HK-2 (cell line): Measurements from ENCODE around the gene GPR152.
A peak's percentile ranks its signal among the peaks of the same experiment; 100 is the strongest.
"Not testable (repeated sequence)": the region's sequence is repeated elsewhere in the genome, so short reads cannot be mapped to it uniquely, and the experiment has no call there.

Experiments
- DNase-seq: peaks from one replicate; pipeline ENCODE4 v3.0.0-alpha.2; 2018; ENCODE audit not compliant: unreplicated experiment

The GPR152 gene

DNA sequence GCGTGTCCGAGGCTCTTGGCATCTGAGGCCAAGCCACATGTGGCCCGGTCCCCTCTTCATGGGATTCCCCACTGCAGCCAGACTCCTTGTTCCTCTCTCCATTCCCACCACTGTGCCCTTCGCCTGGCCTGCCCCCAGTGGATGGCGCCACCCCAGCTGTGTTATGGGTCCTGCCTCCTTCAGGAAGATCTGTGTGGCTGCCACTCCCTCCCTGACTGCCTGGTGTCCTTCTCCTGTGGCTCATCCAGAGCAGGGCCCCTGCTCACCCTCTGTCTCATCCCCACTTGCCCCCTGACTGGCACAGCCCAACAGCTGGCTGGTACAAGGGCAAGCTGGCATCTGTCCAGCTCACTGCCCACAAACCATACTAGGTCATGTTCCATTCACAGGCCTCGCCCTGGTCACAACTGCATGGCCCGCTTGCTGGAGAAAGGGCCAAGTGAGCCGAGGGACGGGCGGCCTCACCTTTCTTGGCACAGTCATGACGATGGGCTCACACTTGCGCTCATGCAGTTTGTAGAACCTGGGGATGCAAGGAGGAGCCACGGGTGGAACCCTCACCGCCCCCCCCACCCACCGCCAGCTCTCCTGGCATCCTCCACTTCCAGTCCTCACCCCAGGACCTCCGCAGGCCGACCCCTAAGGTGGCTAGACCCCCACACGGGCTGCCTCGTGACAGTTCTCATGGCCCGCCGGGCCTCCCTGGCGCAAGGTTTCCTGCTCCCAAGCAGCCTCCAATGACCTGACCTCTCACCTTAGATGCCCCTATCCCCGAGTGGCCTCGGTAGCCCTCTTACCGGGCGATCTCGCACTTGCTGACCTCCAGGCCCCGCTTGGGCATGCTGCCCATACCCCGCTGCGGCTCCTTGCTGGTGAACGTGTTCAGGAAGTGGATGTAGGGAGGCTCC lies 13.0 kb downstream of the GPR152 start:
- DNase-seq = no peak

DNA sequence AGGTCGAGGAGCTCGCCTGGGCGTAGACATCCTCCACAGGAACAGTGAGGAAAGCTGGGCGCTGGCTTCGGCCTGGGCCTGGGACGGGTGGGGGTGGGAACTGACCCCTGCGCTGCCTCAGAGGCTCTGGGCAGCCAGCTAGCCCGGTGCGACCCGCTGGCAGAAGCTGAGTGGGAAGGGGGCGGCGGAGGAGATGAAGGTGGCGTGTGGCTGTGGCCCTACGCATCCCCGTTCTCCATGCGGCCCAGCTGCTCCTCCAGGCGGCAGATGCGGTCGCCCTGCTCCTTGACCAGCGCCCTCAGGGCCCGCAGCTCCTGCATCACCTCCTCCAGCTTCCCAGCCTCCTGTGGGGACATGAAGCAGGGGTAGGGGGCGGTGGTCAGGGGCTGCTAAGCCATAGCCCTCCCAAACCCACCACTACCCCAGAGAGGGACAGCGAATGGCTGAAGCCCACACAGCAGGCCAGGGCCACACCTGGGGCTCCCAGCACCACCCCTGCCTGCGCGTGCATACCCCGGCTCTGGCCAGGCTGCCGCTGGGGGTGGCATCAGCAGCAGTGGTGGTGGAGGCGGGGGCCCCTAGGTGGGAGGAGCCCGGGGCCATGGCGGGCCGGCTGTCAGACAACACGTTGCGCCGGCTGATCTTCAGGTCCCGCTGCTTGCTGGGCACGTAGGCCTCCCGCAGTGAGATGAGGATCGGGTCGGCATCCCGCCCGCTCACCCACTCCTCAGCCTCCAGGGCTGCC lies 14.2 kb downstream of the GPR152 start:
- no peak for DNase-seq

DNA sequence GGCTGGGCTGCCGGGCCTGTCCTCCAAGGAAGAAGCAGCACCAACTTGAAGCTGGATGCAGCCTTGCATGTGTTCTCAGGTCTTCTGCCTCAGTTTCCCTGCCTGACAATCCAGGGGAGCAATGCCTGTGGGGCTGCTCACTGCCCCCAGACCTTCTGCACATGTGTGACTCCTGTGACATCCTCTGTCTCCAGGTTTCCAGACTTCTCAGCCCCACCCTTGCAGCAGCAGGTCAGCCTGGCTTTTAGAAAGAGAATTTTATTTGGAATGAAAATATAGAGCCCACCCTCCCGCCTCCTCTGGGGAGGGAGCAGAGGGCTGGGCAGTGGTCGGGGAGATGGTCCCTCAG lies 14.7 kb downstream of the GPR152 start:
- DNase-seq = no peak

GRCh38 chr11:67437082-67437808 lies 15.3 kb downstream of the GPR152 start, which contains the start of gene PTPRCAP:
Gene PTPRCAP, minus strand, starts transcription at chr11:67437682. Its CDS starts 63 bp downstream, at chr11:67437619.
- DNase-seq = no peak

DNA sequence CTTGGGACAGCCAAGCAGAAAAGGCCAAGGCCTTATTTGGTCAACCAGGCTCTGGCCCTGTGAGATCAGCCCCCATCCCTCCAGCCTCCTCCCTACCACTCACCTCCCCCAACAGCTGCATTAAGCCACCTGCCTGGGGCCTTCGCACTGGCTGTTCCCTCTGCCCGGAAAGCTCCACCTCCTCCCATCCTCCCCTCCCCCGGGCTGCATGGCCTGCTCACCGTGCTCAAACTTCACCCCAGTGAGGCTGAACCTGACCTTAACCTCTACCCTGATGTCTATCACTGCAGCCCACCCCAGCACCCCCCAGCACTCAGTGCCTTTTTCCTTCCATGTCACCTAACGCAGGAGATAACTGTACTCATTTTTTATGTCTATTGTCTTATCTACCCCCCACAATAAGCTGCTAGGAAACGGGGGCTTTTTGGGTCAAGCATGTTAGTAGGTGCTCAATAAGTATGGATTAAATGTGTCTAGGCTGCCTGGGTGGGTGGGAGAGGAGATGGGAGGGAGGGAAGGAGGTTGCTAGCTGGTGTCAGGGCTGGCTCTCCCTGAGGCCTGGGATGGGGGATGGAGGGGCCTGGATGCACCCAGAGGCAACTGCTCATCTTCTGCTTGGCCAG lies 16.0 kb downstream of the GPR152 start:
- DNase-seq = no peak

GRCh38 chr11:67435727-67436458 lies 16.6 kb downstream of the GPR152 start:
- no peak for DNase-seq

GRCh38 chr11:67435031-67435726 lies 17.4 kb downstream of the GPR152 start:
- no peak for DNase-seq

GRCh38 chr11:67434395-67434881 lies 18.1 kb downstream of the GPR152 start:
- DNase-seq = no peak

GRCh38 chr11:67433536-67434394 lies 18.8 kb downstream of the GPR152 start:
- no peak for DNase-seq

DNA sequence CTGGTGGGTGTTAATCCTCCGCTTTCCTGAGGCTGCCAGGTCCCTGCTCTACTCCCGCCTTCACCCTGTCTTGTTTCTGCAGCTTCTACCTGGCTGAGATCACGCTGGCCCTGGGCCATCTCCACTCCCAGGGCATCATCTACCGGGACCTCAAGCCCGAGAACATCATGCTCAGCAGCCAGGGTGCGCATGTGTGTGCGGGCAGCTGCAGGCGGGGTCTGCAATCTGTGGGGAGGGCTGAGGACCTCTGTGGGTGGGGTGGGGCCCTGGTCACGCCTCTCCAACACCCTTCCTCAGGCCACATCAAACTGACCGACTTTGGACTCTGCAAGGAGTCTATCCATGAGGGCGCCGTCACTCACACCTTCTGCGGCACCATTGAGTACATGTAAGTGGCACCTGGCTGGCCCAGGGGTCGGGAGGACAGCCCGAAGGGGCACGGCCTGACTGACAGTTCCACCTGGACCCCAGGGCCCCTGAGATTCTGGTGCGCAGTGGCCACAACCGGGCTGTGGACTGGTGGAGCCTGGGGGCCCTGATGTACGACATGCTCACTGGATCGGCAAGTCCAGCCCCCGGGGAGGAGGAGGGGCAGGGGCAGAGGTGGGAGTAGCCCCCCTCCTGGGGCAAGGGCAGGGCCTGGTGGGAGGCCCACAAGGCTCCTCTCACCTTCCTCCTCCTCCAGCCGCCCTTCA lies 19.7 kb downstream of the GPR152 start:
- DNase-seq = no peak

GRCh38 chr11:67431346-67432249 lies 20.9 kb downstream of the GPR152 start:
- DNase-seq = no peak

GRCh38 chr11:67429722-67430121 lies 22.8 kb downstream of the GPR152 start:
- no peak for DNase-seq

- DNase-seq = no peak
Measured at GRCh38 chr11:67429038-67429668, 23.4 kb downstream of the GPR152 start.

GRCh38 chr11:67428052-67429001 lies 24.2 kb downstream of the GPR152 start, which contains the start of gene RPS6KB2:
Gene RPS6KB2, plus strand, starts transcription at chr11:67428494. Its CDS starts 52 bp downstream, at chr11:67428546.
- DNase-seq = peak; percentile 90

DNA sequence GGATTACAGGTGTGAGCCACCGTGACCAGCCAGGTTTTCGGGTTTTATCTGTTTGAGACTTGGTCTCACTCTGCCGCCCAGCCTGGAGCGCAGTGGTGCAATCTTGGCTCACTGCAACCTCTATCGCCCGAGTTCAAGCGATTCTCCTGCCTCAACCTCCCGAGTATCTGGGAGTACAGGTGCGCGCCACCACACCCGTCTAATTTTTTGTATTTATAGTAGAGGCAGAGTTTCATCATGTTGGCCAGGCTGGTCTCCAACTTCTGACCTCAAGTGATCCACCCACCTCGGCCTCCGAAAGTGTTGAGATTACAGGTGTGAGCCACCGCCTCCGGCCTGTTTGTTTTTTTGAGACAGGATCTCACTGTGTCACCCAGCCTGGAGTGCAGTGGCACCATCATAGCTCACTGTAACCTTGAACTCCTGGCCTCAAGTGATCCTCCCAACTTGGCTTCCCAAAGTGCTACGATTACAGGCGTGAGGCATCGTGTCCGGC lies 25.1 kb downstream of the GPR152 start:
- DNase-seq = not testable (repeated sequence)
